Pancreas (tissue), 10 donors: Measurements from ENCODE around the gene CALN1. TPM values are rescaled to one million over a fixed set of nuclear protein-coding genes. Genes with fewer than 3 reads are reported as not detected.
A peak's percentile ranks its signal among the peaks of the same experiment; 100 is the strongest.

Experiments
- ATAC-seq, 4 donors: fragments of 200-7000 bp; cut with Tn5 transposase; one replicate each; pipeline versions ENCODE4 v1.8.0 to v1.9.1; 2020; ENCODE audit warnings: mild to moderate bottlenecking in 4 of 4, moderate library complexity in 4 of 4
- DNase-seq, 6 donors: peaks; one replicate each; pipeline ENCODE4 v3.0.0-alpha.2; 2020
- FAIRE-seq: peaks from 2 replicates; lab custom pipeline; 2012; peaks lifted over from hg19 to GRCh38; lab: Jason Lieb, UNC
- H3K27ac ChIP-seq, 4 donors: fragments of 200-600 bp; sonication (generic); 1 replicate in 3 of 4; 2 replicates in 1 of 4; pipeline versions ENCODE4 v1.5.0 to v1.8.0; 2020
- H3K27me3 ChIP-seq, 4 donors: fragments of 200-600 bp; one replicate each; pipeline ENCODE4 v1.8.0; 2021
- H3K36me3 ChIP-seq, 3 donors: fragments of 200-600 bp; sonication (generic) in 1 of 3; one replicate each; pipeline versions ENCODE4 v1.5.0 to v1.8.0; 2020 to 2021
- H3K4me1 ChIP-seq, 3 donors: fragments of 200-600 bp; one replicate each; pipeline ENCODE4 v1.8.0; 2021
- H3K4me3 ChIP-seq, 4 donors: fragments of 200-600 bp; sonication (generic) in 2 of 4; one replicate each; pipeline versions ENCODE4 v1.5.0 to v1.8.0; 2020 to 2021
- H3K9me3 ChIP-seq, 4 donors: fragments of 200-600 bp; one replicate each; pipeline ENCODE4 v1.8.0; 2021
- CTCF ChIP-seq, 4 donors: fragments of 200-600 bp; sonication (generic) in 3 of 4; IDR thresholded peaks; one replicate each; pipeline versions ENCODE4 v1.5.0 to v1.8.0; 2021; ENCODE audit warnings: antibody characterized with exemption in 4 of 4
- WGBS, 2 donors: extraction: QIAGEN DNeasy Blood & Tissue Kit; methylation state at CpG; one replicate each; pipeline ENCODE4 v1.1.7; 2013; 5-methylcytosine and 5-hydroxymethylcytosine counted together
- intact Hi-C, 3 donors: fragments of 100-400 bp; cut with DNase I; formaldehyde crosslinking; loops; one replicate each; pipeline versions ENCODE4 v1.11.1 to v1.14.2; 2022
- polyA plus RNA-seq, 2 donors: library from polyadenylated mRNA; stranded (reverse); fragments of 200-250 nt; gene quantifications; one replicate each; pipeline ENCODE4 v1.2.3, GENCODE V29; 2013
- total RNA-seq, 6 donors: library from RNA; stranded (reverse); fragmentation: NEBNext Ultra II Directional in 4 of 6; extraction: Animal tissue kit (Norgen Biotek cat#: 25700) in 4 of 6; gene quantifications; one replicate each; pipeline versions ENCODE4 v1.2.1 to v1.2.4, GENCODE V29; 2021 to 2023
- donor health status: healthy with polysubstance abuse.
- donor health status: DM: no; HTN: no; CAD: no; lungs with moderate emphysema.
- donor health status: DM: no; HTN: no; CAD: no.
- donor health status: control.
- donor health status: control.
- donor health status: Bipolar disorder and iron deficiency.
- donor health status: DM: yes; HTN: yes; CAD: no.
- donor health status: DM: no; HTN: no; CAD: no.
- donor health status: DM: no; HTN: no; CAD: no.
- donor health status: DM: yes; HTN: yes; CAD: no.

The CALN1 gene
- total and polyA plus RNA-seq, 8 donors, result 0.39 to 18.4 (median 1.5) TPM

GRCh38 chr7:71776726-71777125, 635.4 kb downstream of the CALN1 start:
- DNase-seq (no peak), FAIRE-seq (no peak), ATAC-seq (no peak)
- H3K4me3 ChIP-seq, result no peak overlapping the region
- H3K27me3 ChIP-seq, result no peaks in the 10 kb centered on the region
- H3K9me3 ChIP-seq, result no peaks in the 10 kb centered on the region
- TF ChIP-seq CTCF (IDR thresholded peaks at IDR 0.05), result no peak
- no peaks in the 10 kb centered on the region for H3K4me1 ChIP-seq
- intact Hi-C loops, result no loop called here
- no peak overlapping the region for H3K27ac ChIP-seq
- no peaks in the 10 kb centered on the region for H3K36me3 ChIP-seq
- 76 to 81% methylated on average over 9 of the region's 9 CpGs for WGBS, 2 donors

- no peak for ATAC-seq
- FAIRE-seq, result no peak
- intact Hi-C loops, result no loop called here
- Histone ChIP-seq H3K27ac (no peak overlapping the region), H3K9me3 (no peaks in the 10 kb centered on the region), H3K4me3 (no peak overlapping the region), H3K4me1 (no peaks in the 10 kb centered on the region), H3K27me3 (no peaks in the 10 kb centered on the region), H3K36me3 (no peaks in the 10 kb centered on the region)
- DNase-seq, result no peak
- no peak for TF ChIP-seq CTCF (IDR thresholded peaks at IDR 0.05)
- 69 to 79% methylated on average over 5 of the region's 5 CpGs for WGBS, 2 donors
Measured at GRCh38 chr7:71775648-71776047, 636.5 kb downstream of the CALN1 start.

DNA sequence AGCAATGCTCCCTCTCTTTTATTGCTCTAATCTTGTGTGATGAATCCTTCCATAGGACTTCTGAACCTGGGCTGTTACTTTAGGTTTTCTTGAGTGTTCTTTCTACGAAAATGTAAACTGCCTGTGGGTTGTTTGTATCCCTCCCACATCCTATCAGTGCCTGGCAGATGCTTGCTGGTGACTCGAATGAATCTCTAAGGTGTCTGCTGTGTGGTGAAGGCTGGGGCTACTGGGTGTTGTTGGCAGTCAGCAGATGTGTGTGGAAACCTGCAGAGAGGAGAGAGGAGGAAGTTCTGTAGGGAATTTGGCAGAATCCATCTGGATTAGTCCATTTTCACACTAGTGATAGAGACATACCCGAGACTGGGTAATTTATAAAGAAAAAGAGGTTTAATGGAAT, 639.4 kb downstream of the CALN1 start:
- TF ChIP-seq CTCF (IDR thresholded peaks at IDR 0.05), result no peak
- Histone ChIP-seq H3K36me3 (no peaks in the 10 kb centered on the region), H3K4me1 (no peaks in the 10 kb centered on the region), H3K4me3 (no peak overlapping the region), H3K27ac (no peak overlapping the region), H3K9me3 (no peaks in the 10 kb centered on the region), H3K27me3 (no peaks in the 10 kb centered on the region)
- FAIRE-seq (no peak), ATAC-seq (no peak), DNase-seq (no peak)
- WGBS, 2 donors, result 52 to 53% methylated on average over 3 of the region's 3 CpGs
- intact Hi-C loops, result no loop called here

GRCh38 chr7:71770269-71770907, 641.8 kb downstream of the CALN1 start:
- DNase-seq (peak in 2 of 6 donors; percentile 19 to 27), ATAC-seq (peak; percentile 22 to 60 (median 49)), FAIRE-seq (no peak)
- H3K4me1 ChIP-seq, result no peaks in the 10 kb centered on the region
- no peaks in the 10 kb centered on the region for H3K36me3 ChIP-seq
- H3K9me3 ChIP-seq, result no peaks in the 10 kb centered on the region
- 61 to 75% methylated on average over 11 of the region's 11 CpGs for WGBS, 2 donors
- no peak for TF ChIP-seq CTCF (IDR thresholded peaks at IDR 0.05)
- H3K4me3 ChIP-seq, result no peak overlapping the region
- intact Hi-C loops, result no loop called here
- H3K27ac ChIP-seq, result no peak overlapping the region
- no peaks in the 10 kb centered on the region for H3K27me3 ChIP-seq

- no peak for FAIRE-seq
Measured at GRCh38 chr7:71769326-71769725, 642.8 kb downstream of the CALN1 start.

More at GRCh38 chr7:71769326-71769725, 642.8 kb downstream of the CALN1 start:
- no peaks in the 10 kb centered on the region for H3K4me1 ChIP-seq
- no peak for DNase-seq
- intact Hi-C loops, result no loop called here
- TF ChIP-seq CTCF (IDR thresholded peaks at IDR 0.05), result no peak
- WGBS, 2 donors, result 79 to 92% methylated on average over 4 of the region's 4 CpGs
- ATAC-seq, result no peak
- no peaks in the 10 kb centered on the region for H3K27me3 ChIP-seq
- no peak overlapping the region for H3K27ac ChIP-seq
- H3K4me3 ChIP-seq, result no peak overlapping the region
- no peaks in the 10 kb centered on the region for H3K9me3 ChIP-seq
- H3K36me3 ChIP-seq, result no peaks in the 10 kb centered on the region
